ENCODE results near the gene TUBGCP3. TPM values are rescaled to one million over a fixed set of nuclear protein-coding genes. Genes with fewer than 3 reads are reported as not detected.

TUBGCP3 gene
- total RNA-seq, 1 experiment from 2014 or later = 51.4 TPM

- TF ChIP-seq MAX (IDR thresholded peaks at IDR 0.05) (no peak), POLR2A (IDR thresholded peaks at IDR 0.05; ENCODE audit: borderline replicate concordance, extremely low read depth, insufficient read depth, insufficient read length) (no peak), ELF1 (IDR thresholded peaks at IDR 0.05; ENCODE audit: borderline replicate concordance, low read depth) (no peak), SIN3A (IDR thresholded peaks at IDR 0.05; ENCODE audit: low read depth) (no peak), EZH2 (IDR thresholded peaks at IDR 0.05) (no peak), POLR2AphosphoS5 (IDR thresholded peaks at IDR 0.05; ENCODE audit: low read depth, low read length) (no peak), JUND (IDR thresholded peaks at IDR 0.05) (no peak), YY1 (IDR thresholded peaks at IDR 0.05; ENCODE audit: extremely low read depth, insufficient replicate concordance, low read depth, low read length) (no peak), FOSL1 (IDR thresholded peaks at IDR 0.05; ENCODE audit: low read depth) (no peak), CTCF (IDR thresholded peaks at IDR 0.05 in 2 of 3, conservative IDR thresholded peaks at IDR 0.05 in 1 of 3; ENCODE audit: borderline replicate concordance in 1 of 3, insufficient read depth in 1 of 3, low read depth in 2 of 3, low read length in 2 of 3) (no peak), ZBTB33 (IDR thresholded peaks at IDR 0.05; ENCODE audit: extremely low read depth, insufficient replicate concordance, low read length) (no peak), CBX3 (IDR thresholded peaks at IDR 0.05; ENCODE audit: low read depth) (no peak)
Observed at GRCh38 chr13:112467236-112467635, 120.7 kb downstream of the TUBGCP3 start.

More at GRCh38 chr13:112467236-112467635, 120.7 kb downstream of the TUBGCP3 start:
- Histone ChIP-seq H3K4me1 (ENCODE audit: control insufficient read depth in 1 of 2, insufficient read depth in 2 of 2, low read length in 2 of 2) (no peaks in the 10 kb centered on the region), H3K9ac (ENCODE audit: low read length) (no peak overlapping the region), H3K9me2 (ENCODE audit: insufficient read depth) (no peaks in the 10 kb centered on the region), H3K27ac (ENCODE audit: low read depth, low read length) (no peak overlapping the region), H3K36me3 (ENCODE audit: control insufficient read depth in 1 of 2, insufficient read depth in 2 of 2, low read length in 2 of 2) (no peaks in the 10 kb centered on the region), H3K4me2 (ENCODE audit: low read length) (no peak overlapping the region), H3K9me3 (ENCODE audit: control insufficient read depth in 1 of 2, insufficient read depth in 1 of 2, low read depth in 1 of 2, low read length in 2 of 2) (no peaks in the 10 kb centered on the region), H3K4me3 (replicated peaks in 1 of 2; ENCODE audit: low read depth in 1 of 2, low read length in 2 of 2) (no peak overlapping the region), H2AFZ (ENCODE audit: low read depth, low read length, poor library complexity, severe bottlenecking) (no peak overlapping the region), H3K79me2 (ENCODE audit: insufficient read depth, low read length) (no peaks in the 10 kb centered on the region), H4K20me1 (ENCODE audit: insufficient read depth) (no peaks in the 10 kb centered on the region), H3K27me3 (ENCODE audit: insufficient read depth, low read length) (no peaks in the 10 kb centered on the region)
- DNase-seq (ENCODE audit: low read depth, low spot score) = no peak
- ChIA-PET CTCF (no interaction called here), POLR2A (no interaction called here), RAD21 (ENCODE audit: low non-redundant PET in 1 of 2, low total read pairs in 2 of 2, uncharacterized antibody in 2 of 2, unreplicated experiment in 2 of 2) (no interaction called here)
- intact Hi-C loops (cut with micrococcal nuclease) = no loop called here
- no peak for ATAC-seq
- BruUV-seq (replicated peaks) = no TSS peak

Measured in HCT116 (cell line).